HG02870 (cell line): ENCODE results near the gene HOXD13.

ENCODE experiments used
- ATAC-seq: cut with Tn5 transposase; IDR thresholded peaks from one replicate; pipeline ENCODE4 v1.9.1; 2021; ENCODE audit warnings: mild to moderate bottlenecking, moderate library complexity; ENCODE audit not compliant: unreplicated experiment

The HOXD13 gene

DNA sequence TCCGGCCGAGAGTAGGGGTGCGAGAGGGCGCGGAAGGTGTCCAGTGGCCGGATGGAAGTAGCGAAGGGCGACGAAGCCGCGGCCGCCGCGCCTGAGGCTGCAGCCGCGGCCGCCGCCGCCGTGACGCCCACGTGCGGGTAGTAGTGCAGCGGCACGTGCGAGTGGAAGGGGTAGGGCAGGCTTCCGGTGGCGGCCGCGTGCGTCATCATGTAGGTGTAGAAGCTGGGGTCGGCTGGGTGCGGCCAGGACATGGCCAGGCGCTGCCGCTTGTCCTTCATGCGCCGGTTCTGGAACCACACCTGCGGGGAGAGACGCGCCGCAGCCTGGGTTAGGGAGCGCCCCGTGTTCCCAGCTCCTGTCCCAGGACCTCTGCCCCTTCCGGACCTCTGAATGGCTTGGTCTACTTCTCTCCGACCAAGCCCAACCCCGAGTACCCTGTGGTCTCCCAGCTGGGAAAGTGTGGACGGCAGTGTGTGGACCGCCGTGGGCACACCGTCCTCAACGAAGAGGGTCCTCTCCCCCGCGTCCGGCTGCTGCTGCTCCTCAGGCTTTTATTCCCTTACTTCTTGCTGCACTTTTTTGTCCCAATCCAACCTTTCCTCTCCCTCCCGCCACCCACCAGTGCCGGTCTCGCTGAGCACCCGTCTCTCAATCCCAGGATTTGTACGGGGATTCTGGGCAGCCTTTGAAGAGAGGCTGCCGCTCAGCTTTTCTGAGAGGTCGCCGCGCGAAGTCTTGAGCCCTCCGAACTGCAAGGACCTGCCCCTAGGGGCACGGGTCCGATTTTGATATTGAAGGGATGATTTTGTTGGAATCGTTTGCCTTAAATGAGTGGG lies 11.8 kb upstream of the HOXD13 start:
- no peak for ATAC-seq

GRCh38 chr2:176081376-176081836 lies 11.1 kb upstream of the HOXD13 start:
- no peak for ATAC-seq

DNA sequence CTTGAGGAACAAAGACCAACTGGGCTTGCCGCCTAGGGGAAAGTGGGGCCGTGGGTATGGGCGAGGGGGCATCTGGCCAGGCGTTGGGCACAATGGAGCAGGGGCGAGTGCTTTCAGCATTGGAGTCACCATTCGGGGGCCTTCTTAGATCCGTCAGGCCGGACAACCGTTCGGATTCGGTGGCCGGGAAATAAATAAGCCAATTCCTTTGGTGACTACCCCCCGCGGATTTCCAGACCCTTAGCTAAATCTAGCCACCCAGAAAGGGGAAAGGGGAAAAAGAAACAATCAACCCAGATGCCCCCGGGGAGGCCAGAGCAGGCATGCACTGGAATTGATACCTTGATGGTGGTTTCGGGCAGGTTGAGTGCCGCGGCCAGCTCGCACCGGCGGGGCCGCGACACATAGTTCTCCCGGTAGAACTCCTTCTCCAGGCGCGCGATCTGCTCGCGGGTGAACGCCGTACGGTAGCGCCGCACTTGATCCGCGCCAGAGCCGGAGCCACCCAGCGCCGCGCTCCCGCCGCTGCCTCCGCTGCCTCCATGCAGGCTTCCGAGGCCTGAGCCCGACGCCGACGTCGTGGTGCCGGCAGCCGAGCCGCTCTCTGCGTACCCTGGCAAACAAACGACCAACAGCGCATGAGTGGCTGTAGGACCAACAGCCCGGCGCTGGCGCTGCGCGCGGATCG lies 10.5 kb upstream of the HOXD13 start:
- ATAC-seq: no peak

GRCh38 chr2:176082525-176082823 lies 10.0 kb upstream of the HOXD13 start:
- no peak for ATAC-seq

- ATAC-seq: no peak
Observed at GRCh38 chr2:176082824-176083751, 9.4 kb upstream of the HOXD13 start.

DNA sequence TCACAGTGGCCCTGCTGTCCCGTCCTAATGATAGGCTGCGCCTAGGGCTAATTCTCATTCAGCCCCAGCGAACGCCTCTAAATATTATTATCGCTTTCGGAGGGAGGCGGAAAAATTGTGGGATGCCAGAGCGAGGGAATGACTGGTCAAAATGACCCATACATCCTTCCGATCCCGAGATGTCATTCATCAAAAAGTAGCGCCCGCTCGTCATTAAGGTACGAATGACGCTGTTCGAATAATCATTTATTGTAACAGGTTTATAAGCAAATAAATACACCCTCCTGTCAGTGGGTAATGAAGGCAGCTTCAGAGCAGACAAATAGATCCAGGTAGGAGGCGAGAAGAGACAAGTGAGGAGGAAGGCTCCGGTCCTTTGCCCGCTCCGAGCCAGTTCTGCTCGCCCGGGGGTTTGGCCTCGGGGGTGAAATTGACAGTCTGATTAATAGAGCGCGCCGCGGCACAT lies 8.7 kb upstream of the HOXD13 start, which contains the start of gene EVX2:
EVX2 (minus strand) TSS at position 167 of the 466 bp plus-strand sequence. CDS start 186 bp downstream, outside the sequence.
- ATAC-seq: no peak

- ATAC-seq: no peak
Observed at GRCh38 chr2:176084611-176085119, 7.9 kb upstream of the HOXD13 start.

- no peak for ATAC-seq
Observed at GRCh38 chr2:176085120-176085788, 7.3 kb upstream of the HOXD13 start.

- no peak for ATAC-seq
Observed at GRCh38 chr2:176085861-176086771, 6.4 kb upstream of the HOXD13 start.

GRCh38 chr2:176087330-176088047 lies 5.0 kb upstream of the HOXD13 start:
- ATAC-seq: no peak

DNA sequence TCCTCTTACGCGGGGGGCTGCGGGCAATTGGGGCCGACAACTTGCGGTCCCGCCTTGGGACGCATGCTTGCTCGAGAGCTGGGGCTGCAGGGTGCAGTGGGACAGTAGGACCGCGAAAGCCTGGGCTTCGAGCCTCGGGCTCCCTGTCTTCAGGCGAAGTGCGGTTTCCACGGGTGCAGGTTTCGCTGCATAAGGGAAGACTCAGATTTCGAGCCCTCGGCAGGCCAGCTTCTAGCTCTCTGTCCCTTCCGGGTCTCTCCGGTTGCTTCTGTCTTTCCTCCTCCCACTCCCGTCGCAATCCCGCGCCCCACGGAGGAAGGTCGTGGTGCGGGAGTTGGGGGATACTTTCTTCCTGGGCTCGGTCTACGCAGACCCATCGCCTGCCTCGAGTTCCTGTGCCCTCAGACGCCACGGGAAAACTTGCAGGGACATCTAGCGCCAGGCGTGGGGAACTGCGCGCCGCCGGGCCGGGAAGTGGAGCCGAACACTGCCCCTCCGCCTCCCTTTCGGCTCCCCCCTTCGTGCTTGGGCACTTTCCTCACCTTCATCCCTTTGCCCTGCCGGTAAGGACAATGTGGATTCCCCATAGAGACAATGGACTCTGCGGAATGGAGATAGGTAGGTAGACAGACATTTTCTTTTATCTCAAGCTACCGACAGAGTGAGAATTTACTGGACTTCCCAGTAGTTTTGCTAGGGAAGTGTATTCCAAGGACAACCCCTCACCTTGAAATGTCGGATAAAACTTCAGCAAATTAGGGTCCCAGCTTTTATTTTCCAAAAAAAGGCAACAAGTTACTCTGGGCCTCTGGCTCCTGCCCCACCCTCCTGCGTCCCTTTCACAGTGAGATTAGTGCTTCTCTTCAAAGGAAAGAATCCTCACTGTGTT lies 4.2 kb upstream of the HOXD13 start:
- peak; percentile 79 for ATAC-seq

DNA sequence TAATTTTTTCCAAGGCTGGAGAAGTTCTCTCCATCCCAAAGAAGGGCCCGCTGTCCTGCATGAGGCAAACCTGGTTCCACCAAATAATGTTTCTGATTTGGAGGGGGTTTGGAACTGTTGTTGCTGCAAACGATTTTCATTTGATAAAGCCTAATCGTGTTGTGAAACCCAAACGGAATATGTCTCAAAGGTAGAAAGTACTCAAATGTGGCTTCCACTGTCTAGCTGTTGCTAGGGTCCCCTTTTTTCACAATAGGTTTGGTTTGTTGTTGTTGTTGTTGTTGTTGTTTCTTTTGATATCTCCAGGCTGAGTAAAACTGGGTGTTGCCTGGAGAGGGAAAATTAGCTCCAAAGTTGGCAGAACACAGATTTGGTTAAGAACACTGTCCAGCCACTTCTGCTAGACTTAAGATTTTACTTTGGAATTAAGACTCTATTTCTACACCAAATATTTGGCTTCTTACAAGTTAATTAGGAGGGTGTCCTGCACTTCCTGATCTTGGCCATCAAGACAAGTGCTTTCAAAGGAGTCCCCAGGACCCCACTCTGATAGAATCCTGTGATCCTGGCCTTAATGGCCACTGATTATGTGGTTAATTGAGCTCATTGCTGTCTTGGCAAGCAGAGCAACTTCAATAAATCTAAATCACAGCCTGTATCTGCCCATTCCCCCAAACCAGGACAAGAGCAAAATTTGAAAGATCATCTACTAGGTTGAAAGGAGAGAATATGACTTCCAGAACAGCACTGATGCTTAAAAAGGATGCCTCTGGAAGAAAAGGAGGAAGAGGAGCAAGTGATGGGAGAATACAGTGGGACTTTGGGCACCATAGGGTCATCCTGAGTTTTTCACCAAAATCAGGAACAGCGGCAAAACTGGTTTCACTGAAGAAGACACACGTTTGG lies 3.3 kb upstream of the HOXD13 start:
- ATAC-seq: no peak

DNA sequence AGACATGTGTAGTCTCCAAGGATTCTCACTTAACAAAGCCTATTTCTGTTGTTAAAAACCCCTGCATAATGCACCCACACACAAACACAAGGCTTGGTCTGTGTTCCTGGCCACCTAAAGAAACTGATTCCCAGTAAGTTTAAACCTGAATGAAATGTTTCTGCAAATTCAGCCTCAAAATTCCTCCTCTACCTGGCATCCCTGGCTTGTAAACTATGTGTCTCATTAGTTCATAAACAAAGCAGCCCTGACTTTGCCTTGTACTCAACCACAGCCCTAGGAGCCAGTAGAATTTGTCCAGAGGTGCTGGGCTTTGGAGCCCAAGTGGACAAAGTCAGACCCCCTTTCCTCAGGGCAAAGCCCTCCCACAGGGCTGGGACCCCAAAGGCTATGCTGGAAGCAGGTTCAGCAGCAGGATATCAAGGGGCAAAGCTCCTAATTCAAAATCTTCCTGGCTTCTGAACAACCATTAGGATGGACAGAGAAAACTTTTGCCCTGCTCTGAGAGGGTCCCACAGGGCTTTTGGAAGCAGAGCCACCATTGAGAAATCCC lies 2.6 kb upstream of the HOXD13 start:
- no peak for ATAC-seq

DNA sequence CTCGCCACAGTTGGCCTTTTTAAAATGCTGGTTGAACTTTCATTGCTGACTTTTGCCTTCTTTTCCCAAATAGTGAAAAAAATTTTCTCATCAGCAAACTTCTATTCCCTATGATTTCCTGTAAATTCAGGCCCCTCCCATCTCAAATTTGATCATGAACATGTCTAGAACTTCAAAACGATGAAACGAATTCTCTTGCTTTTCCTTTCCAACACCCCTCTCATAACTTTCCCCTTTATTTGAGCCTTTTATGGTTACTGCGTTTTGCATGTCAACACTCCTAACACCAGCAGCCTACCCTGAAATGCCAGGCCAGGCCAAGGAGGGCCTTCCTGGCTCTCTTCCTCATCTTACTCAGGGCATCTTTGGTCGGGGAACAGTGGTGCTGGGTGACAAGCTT lies 1.7 kb upstream of the HOXD13 start:
- no peak for ATAC-seq

- no peak for ATAC-seq
Observed at GRCh38 chr2:176091329-176092258, 927 bp upstream of the HOXD13 start.
